ENCODE measurements around the gene PLAAT2. TPM values are rescaled to one million over a fixed set of nuclear protein-coding genes. Genes with fewer than 3 reads are reported as not detected.

PLAAT2 gene
- total and polyA plus RNA-seq, 2 donors (not counting 1 experiment from before 2014, with no cell fraction given): 4.0 TPM; not detected in 1

GRCh38 chr11:63574856-63575602 lies 11.8 kb upstream of the PLAAT2 start:
- no peak overlapping the region for H3K27ac ChIP-seq (ENCODE audit: low read length in 2 of 2)
- ATAC-seq (ENCODE audit: low read depth) (no peak), DNase-seq (no peak)
- Mint-ChIP-seq H3K27ac (no peak overlapping the region), H3K27me3 (peaks cover 3% of the 10 kb centered on the region), H3K4me3 (peak overlapping the region; percentile 83), H3K4me1 (peaks cover 22% of the 10 kb centered on the region), H3K9me3 (ENCODE audit: insufficient read depth) (no peaks in the 10 kb centered on the region)
- no peaks in the 10 kb centered on the region for H3K79me2 ChIP-seq (ENCODE audit: control insufficient read depth, insufficient read depth, low read length)
- peaks cover 0 to 4% (median 0%) of the 10 kb centered on the region in 3 donors for H3K9me3 ChIP-seq (ENCODE audit: control extremely low read depth in 1 of 3, control insufficient read depth in 2 of 3, insufficient read depth in 1 of 3, low read length in 2 of 3)
- peak overlapping the region in 2 of 5 experiments; percentile 32 to 54 for H3K4me3 ChIP-seq (ENCODE audit: control extremely low read depth in 1 of 5, extremely low read depth in 1 of 5, insufficient read depth in 1 of 5, low read depth in 2 of 5, low read length in 4 of 5)
- H2AFZ ChIP-seq (ENCODE audit: insufficient read depth, low read depth, low read length, poor library complexity, severe bottlenecking): peak overlapping the region; percentile 68
- intact Hi-C loops (cut with micrococcal nuclease): loop anchor here (5.0 kb wide), 1 partner anchor 37 kb away; the partner anchor contains the start of gene PLAAT3
- 95% methylated on average over 9 of the region's 10 CpGs for WGBS (ENCODE audit: insufficient coverage)
- H3K36me3 ChIP-seq (replicated peaks in 1 of 2; ENCODE audit: control extremely low read depth in 1 of 2, control insufficient read depth in 1 of 2, extremely low read depth in 1 of 2, insufficient read depth in 2 of 2, low read length in 1 of 2): no peaks in the 10 kb centered on the region
- peaks cover 20 to 32% of the 10 kb centered on the region in 2 donors for H3K4me1 ChIP-seq (ENCODE audit: control insufficient read depth in 2 of 2, insufficient read depth in 2 of 2, low read length in 2 of 2)
- no peaks in the 10 kb centered on the region for H3K27me3 ChIP-seq (replicated peaks in 1 of 4; ENCODE audit: control extremely low read depth in 1 of 4, control insufficient read depth in 3 of 4, insufficient read depth in 4 of 4, low read length in 3 of 4)
- ChIA-PET POLR2A (no interaction called here), CTCF (no interaction called here)
- H3K4me2 ChIP-seq (replicated peaks; ENCODE audit: low read depth, low read length, poor library complexity, severe bottlenecking): peak overlapping the region; percentile 63
- peak overlapping the region; percentile 35 for H3K9ac ChIP-seq (ENCODE audit: low read length)
- no peaks in the 10 kb centered on the region for H4K20me1 ChIP-seq (ENCODE audit: control insufficient read depth, insufficient read depth, low read length, poor library complexity, severe bottlenecking)
- TF ChIP-seq CTCF (IDR thresholded peaks at IDR 0.05): no peak
- TF ChIP-seq EZH2 (IDR thresholded peaks at IDR 0.05; ENCODE audit: borderline replicate concordance, insufficient read depth, low read depth, low read length, poor library complexity, severe bottlenecking): no peak
